GM12873 (cell line): ENCODE data around the gene SLC35F4.

Source experiments
- CTCF ChIP-seq: IDR thresholded peaks from 2 replicates; pipeline ENCODE4 v1.5.1; 2012; ENCODE audit warnings: low read depth, mild to moderate bottlenecking, moderate library complexity, low read length, control low read depth; ENCODE audit not compliant: insufficient read depth; ENCODE audit errors: missing control alignments

The SLC35F4 gene

GRCh38 chr14:57583396-57583795 lies 282.5 kb downstream of the SLC35F4 start:
- TF ChIP-seq CTCF, result no peak

GRCh38 chr14:57582746-57583145 lies 283.1 kb downstream of the SLC35F4 start:
- no peak for TF ChIP-seq CTCF

DNA sequence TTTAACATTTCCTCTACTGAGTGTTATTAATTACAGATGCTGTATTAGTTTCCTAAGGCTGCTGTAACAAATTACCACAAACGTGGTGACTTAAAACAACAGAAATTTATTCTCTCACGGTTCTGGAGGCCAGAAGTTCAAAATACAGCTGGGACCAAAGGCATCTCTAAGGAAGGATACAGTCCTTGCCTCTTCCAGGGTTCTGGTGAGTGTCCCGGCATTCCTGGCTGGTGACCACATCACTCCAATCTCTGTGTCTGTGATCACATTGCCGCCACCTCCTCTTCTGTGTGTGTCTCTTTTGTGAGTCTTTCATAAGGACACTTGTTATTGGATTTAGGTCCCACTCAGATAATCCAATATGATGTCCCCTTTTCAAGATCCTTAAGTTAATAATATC lies 287.1 kb downstream of the SLC35F4 start:
- no peak for TF ChIP-seq CTCF

GRCh38 chr14:57576498-57576897 lies 289.4 kb downstream of the SLC35F4 start:
- no peak for TF ChIP-seq CTCF

DNA sequence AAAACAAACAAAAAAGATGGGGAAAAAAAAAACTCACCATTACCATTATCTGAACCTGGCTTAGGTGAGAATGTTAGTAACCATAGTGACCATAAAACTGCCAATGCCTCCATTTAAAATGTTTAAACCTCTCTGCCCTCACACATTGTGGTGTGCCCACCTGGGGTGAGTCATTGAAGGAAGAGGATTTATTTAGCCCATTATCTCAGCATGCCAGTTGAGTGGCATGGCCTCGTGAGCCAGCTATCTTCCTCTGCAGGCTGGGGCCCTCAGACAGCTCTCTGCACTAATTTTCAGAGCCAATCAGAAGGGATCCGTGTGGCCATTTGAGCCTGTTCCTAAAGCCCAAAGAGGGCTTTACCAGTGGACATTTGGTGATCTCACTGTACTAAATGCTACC lies 290.4 kb downstream of the SLC35F4 start:
- no peak for TF ChIP-seq CTCF

GRCh38 chr14:57574617-57575288 lies 291.1 kb downstream of the SLC35F4 start:
- no peak for TF ChIP-seq CTCF

- TF ChIP-seq CTCF, result no peak
These were observed 292.7 kb downstream of the SLC35F4 start for GRCh38 chr14:57573173-57573572.

- TF ChIP-seq CTCF, result no peak
These were observed 297.3 kb downstream of the SLC35F4 start for GRCh38 chr14:57568554-57568953.
